Measurements from ENCODE around the gene ATXN7L1.

The ATXN7L1 gene

DNA sequence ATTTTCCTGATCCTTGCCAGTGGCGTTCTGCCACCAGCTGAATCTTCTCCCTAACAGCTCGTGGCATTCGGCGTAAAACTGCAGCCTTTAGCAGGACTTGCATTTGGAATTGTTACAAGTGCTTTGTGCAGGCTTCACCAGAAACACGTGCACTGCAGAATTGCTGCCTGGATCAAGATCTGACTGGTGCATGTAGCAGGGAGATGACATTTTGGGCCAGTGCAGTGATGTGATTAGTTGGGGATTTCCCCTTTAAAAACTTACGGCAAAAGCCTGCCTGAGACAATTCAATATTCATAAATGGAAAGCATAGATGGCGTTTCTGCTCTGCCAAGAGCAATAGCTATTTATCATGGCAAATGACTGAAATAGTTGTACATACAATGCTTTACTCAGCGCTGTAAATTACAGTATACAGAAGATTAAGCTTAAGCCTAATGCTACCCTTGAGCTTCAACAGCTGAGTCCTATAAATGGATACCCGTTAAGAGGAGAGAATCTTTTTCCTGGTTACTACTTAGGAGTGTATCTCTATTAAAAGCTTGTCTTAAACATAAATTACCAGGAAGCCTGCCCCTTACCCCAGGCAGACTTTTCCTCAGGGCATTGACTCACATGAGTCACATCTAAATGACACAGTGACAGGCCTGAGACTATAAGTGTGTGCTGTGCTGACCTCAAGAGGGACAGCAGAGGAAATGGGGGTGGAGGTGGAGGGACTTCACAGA, 106.3 kb downstream of the ATXN7L1 start:
- no peak for DNase-seq
- no peaks in the 10 kb centered on the region for H3K9me3 Mint-ChIP-seq
- H3K27ac Mint-ChIP-seq = no peak overlapping the region

DNA sequence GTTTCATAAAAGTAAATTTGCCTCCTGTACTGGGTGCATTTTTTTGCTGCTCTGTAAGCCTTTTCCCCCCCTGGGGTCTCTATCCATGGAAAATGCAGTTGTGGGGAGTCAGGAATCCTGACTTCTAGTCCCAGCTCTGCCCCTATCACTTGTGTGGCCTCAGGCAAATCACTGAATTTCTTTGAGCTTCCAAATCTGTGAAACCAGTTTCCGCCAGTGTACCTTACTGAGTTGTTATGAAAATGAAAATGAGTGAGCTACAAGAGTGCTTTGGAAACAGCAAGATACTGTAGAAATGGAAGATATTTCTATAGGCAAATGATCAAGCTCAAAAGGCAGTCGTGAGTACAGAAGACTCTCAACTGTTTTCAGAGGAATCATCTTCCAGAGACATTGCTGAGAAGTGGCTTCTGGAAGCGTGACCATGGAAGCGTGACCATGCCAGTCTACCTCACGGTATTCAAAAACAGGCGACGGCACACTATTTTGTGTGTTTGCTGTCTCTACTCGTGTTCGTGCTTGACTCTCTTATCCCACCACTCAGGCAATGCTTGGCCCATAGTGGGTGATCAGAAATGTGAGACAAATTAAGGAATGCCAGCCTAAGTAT, 107.4 kb downstream of the ATXN7L1 start:
- no peaks in the 10 kb centered on the region for H3K9me3 Mint-ChIP-seq
- CTCF ChIA-PET = interaction anchor here (0.9 to 2.4 kb wide), 5 partner anchors 8 to 273 kb away, joined by 3 to 11 read pairs (median 4); no protein-coding TSS in a partner anchor
- no peak overlapping the region for H3K27ac Mint-ChIP-seq
- no peaks in the 10 kb centered on the region for H3K36me3 Mint-ChIP-seq
- no peak overlapping the region for H3K4me3 Mint-ChIP-seq
- H3K4me1 Mint-ChIP-seq = peaks cover 3% of the 10 kb centered on the region
- no peak for DNase-seq
- H3K27me3 Mint-ChIP-seq = peaks cover 6% of the 10 kb centered on the region

More for the DNA sequence above, 106.3 kb downstream of the ATXN7L1 start:
- Mint-ChIP-seq H3K4me1 (peaks cover 3% of the 10 kb centered on the region), H3K36me3 (no peaks in the 10 kb centered on the region), H3K4me3 (no peak overlapping the region), H3K27me3 (peaks cover 6% of the 10 kb centered on the region)
- CTCF ChIA-PET = interaction anchor here (2.4 kb wide), 1 partner anchor 9 kb away, joined by 11 read pairs; no protein-coding TSS in a partner anchor

DNA sequence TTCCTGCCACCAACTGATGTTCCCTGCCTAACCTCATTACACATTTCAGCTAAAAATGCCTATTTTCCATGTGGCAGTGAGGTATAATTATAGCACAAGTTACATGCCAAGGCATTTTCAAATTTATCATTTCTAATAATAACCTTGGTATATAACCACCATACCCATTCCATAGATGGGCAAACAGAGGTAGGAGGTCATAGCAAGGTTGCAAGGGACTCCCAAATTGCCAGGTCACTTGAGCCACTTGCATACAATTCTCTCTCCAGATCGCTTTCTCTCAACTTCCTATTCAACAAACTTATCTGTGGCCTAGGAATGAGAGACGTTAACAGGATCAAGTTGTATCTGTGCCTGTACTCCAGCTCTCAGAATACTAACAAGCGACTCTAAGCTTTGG, 108.3 kb downstream of the ATXN7L1 start:
- no peak overlapping the region for H3K4me3 Mint-ChIP-seq
- peaks cover 4% of the 10 kb centered on the region for H3K4me1 Mint-ChIP-seq
- H3K36me3 Mint-ChIP-seq = no peaks in the 10 kb centered on the region
- no peak overlapping the region for H3K27ac Mint-ChIP-seq
- no peak for DNase-seq
- peaks cover 8% of the 10 kb centered on the region for H3K27me3 Mint-ChIP-seq
- CTCF ChIA-PET = interaction anchor here (1.6 to 2.4 kb wide), 3 partner anchors 7 to 272 kb away, joined by 4 to 11 read pairs (median 4); no protein-coding TSS in a partner anchor
- H3K9me3 Mint-ChIP-seq = no peaks in the 10 kb centered on the region

DNA sequence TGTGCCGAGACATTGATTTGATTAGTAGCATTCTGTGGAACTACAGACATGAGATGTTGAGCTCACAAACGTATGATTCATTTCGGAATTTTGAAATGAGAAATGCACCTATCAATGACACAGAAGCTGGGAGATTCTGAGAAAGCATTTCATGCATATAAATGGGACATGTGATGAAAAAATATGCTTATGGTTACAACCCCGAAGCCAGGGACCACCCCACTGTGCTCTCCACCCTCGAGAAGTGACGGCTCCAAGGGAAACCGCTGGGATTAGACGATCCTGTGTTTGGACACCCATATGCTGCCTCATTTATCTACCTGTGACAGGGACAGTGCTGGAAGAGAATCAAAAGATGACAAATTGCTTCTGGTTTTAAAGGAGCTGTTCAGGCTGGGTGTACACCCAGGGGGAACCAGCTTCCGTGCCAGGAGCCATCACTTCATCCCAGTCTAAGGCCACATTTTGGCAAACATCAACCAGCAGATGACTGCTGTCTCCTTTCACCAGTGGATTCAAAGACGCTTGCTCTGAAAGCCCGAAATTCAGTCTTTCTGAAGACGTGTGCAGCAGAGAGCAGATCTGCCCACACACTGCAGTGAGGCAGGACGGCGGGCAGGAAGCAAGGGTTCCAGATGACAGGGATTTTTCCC, 109.9 kb downstream of the ATXN7L1 start:
- no peak overlapping the region for H3K27ac Mint-ChIP-seq
- CTCF ChIA-PET = interaction anchor here (1.2 to 7.5 kb wide), 8 partner anchors 22 to 277 kb away, joined by 3 to 101 read pairs (median 4); no protein-coding TSS in a partner anchor
- H3K27me3 Mint-ChIP-seq = peaks cover 16% of the 10 kb centered on the region

DNA sequence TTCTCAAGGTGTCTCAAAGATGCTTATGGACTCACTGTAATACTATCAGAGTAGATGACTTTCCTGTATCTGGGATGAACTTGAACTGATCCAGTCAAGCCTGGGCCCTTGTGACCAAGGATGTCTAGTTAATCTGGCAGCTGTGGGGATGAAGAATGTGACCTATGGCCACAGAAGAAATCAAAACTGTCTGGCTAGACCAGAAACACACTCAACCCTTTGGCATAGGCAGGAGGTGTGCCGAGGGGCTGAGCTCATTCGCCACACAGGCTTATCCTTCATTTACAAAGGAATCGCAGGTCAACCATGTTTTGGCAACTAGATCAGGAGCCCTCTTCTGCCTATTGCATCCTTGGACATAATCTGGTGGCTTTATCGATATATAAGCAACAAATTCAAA, 110.6 kb downstream of the ATXN7L1 start:
- Mint-ChIP-seq H3K36me3 (no peaks in the 10 kb centered on the region), H3K27ac (no peak overlapping the region), H3K4me3 (no peak overlapping the region), H3K9me3 (no peaks in the 10 kb centered on the region), H3K4me1 (peaks cover 22% of the 10 kb centered on the region), H3K27me3 (peaks cover 19% of the 10 kb centered on the region)
- CTCF ChIA-PET = interaction anchor here (0.6 to 7.5 kb wide), 13 partner anchors 16 to 277 kb away, joined by 3 to 101 read pairs (median 3); no protein-coding TSS in a partner anchor
- DNase-seq = no peak

More for the DNA sequence above, 109.9 kb downstream of the ATXN7L1 start:
- no peaks in the 10 kb centered on the region for H3K9me3 Mint-ChIP-seq
- peaks cover 15% of the 10 kb centered on the region for H3K4me1 Mint-ChIP-seq
- no peaks in the 10 kb centered on the region for H3K36me3 Mint-ChIP-seq
- no peak overlapping the region for H3K4me3 Mint-ChIP-seq
- no peak for DNase-seq

DNA sequence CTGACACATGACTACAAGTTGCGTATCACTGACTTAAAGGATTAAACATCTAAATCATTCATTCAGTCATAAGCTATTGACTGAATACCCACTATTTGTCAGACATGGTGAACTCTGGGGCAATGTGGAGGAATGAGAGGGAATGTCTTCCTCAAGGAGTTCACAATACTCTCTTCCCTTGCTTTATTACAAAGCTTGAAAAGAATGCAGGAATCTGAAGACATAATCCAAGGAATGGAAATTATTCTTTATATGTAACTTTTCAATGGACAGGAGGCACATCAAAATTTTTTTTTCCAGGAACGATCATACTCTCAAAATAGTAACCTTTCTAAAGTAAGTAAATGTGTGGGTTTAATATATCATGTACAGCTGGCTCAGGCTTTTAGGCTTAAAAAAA, 111.9 kb downstream of the ATXN7L1 start:
- H3K4me3 Mint-ChIP-seq = no peak overlapping the region
- H3K27ac Mint-ChIP-seq = no peak overlapping the region
- no peak for DNase-seq
- no peaks in the 10 kb centered on the region for H3K9me3 Mint-ChIP-seq
- H3K27me3 Mint-ChIP-seq = peaks cover 19% of the 10 kb centered on the region
- H3K36me3 Mint-ChIP-seq = no peaks in the 10 kb centered on the region
- CTCF ChIA-PET = interaction anchor here (0.7 to 7.5 kb wide), 14 partner anchors 40 to 282 kb away, joined by 3 to 101 read pairs (median 3); no protein-coding TSS in a partner anchor
- peaks cover 35% of the 10 kb centered on the region for H3K4me1 Mint-ChIP-seq

DNA sequence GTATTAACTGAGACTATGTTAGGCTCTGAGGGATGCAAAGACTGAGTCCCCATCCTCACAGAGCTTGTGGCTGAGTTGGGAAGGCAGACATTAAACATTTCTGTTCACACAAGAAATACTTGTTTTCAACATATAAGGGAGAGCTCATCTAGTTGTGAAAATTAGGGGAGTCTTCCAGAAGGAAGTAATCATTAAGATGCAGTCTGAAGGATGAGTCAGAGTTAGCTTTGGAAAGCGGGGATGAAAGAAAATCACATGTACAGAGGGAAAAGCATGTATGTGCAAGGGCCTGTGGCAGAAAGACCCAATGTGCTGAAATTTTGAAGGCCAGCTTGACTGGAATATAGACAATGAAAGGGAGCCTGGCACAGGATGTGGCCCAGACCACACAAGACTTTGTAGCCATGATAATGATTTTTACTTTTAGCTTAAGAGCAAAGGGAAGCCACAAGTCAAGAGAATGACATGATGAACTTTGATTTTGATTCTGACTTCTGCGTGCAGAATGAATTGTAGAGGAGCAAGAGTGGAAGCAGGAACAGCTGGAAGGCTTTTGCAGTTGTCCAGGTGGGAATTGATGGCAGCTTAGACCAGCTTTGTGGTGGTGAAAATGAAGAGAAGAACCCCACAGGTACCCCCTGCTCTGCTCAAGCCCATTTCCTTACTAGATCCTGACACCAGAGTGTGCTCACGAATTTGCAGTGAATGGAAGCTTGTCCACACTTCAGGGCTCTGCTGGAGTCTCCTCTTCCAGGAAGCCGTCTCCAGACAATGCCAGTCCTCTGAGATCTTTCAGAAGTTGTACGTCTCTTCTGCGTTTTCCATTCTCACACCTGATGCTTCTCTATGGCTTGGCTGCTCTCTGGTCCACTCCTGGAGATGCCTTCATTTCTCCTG, 115.6 kb downstream of the ATXN7L1 start:
- Mint-ChIP-seq H3K4me1 (peaks cover 43% of the 10 kb centered on the region), H3K9me3 (no peaks in the 10 kb centered on the region), H3K27me3 (peaks cover 14% of the 10 kb centered on the region), H3K27ac (peak overlapping the region; percentile 20), H3K4me3 (no peak overlapping the region), H3K36me3 (no peaks in the 10 kb centered on the region)
- DNase-seq = peak; percentile 65
- CTCF ChIA-PET = interaction anchor here (0.5 to 7.5 kb wide), 57 partner anchors 9 to 554 kb away, joined by 3 to 101 read pairs (median 5); no protein-coding TSS in a partner anchor

DNA sequence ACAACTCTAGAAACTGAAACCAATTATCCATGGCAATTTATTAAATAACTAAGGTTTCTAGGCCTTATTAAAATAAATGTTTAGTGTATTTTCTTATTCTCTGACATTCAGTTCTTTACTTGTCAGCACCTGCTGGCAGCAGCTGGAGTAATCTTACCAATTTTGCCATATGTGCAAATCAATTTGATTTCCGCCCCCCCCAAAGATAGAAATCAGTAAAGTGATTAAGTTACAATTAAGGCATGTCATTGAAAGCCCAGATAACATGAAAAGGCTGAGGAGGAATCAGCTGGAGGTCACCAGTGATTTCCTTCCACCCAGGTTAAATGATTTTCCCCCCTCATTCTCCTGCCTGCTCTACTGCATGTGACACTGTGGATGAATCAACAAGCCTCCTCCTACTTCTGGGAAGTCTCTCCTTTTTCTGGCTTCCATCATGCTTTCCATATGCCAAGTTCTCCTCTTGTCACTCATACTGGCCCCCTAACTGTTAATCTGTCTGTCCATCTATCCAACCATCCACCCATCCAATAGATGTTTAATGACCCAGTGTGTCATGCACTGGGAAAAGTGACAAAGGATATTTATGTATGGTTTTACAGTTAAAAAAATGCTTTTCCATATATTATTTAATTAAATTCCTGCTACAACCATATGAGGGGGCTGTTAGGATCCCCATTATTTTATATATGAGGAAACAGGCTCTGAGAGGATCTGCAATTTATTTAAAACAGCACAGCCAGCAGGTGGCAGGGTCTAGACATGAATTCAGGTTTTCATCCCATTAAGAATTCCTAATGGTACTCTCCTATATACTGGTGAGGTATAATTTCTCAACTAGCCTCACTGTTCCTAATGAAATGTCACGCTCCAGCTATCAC, 116.5 kb downstream of the ATXN7L1 start:
- DNase-seq = peak; percentile 38
- CTCF ChIA-PET = interaction anchor here (0.6 to 7.5 kb wide), 56 partner anchors 8 to 555 kb away, joined by 3 to 101 read pairs (median 5); no protein-coding TSS in a partner anchor
- no peaks in the 10 kb centered on the region for H3K36me3 Mint-ChIP-seq
- H3K27me3 Mint-ChIP-seq = peaks cover 14% of the 10 kb centered on the region
- H3K27ac Mint-ChIP-seq = peak overlapping the region; percentile 20
- H3K4me1 Mint-ChIP-seq = peaks cover 40% of the 10 kb centered on the region
- H3K4me3 Mint-ChIP-seq = no peak overlapping the region
- H3K9me3 Mint-ChIP-seq = no peaks in the 10 kb centered on the region

DNA sequence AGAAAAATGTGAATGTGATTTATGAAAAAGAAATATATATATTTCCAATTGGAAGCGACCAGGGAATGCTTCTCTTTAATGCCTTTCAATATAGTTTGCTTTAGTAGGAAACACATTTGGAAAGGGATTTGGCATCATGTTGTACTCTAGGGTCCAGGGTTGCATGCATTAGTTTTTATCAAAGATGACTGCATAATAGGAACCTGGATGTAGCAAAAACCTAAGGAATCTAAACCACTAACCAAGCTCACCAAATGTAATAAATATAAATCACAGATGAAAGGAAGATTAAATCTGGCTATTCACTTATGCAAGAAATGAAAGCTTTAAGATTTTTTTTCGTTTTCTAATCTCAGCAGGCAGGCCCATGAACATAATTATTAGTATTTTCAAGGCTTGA, 120.0 kb downstream of the ATXN7L1 start:
- H3K27ac Mint-ChIP-seq = no peak overlapping the region
- CTCF ChIA-PET = interaction anchor here (0.8 to 1.4 kb wide), 2 partner anchors 68 to 286 kb away, joined by 3 to 4 read pairs; no protein-coding TSS in a partner anchor

DNA sequence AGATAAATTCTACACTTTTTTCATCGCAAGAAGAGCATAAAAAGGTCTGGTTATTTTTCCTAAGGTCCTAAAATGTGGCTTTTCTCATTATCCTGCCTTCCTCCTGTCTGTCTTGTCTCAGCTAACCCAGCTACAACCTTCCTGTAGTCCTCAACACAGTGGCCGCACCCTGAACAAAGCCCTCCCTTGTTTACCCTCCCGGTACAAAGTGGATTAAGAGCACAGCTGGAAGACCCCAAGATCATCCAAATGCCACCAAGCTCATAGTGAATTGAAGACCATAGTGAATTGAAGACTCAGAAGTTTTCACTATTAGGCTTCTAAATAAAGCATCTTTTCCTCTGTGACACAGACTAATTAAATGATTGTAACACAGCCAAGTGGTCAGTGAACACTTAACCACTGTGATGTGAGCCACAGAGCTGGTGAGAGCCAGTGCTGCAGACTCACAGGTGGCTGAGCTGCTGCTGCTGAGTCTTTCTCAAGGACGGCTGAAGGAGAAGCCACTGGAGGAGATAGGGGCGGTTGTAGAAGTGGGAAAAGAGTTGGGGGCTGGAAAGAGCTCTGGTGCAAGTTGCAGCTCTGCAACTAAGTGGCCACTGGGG, 123.6 kb downstream of the ATXN7L1 start:
- Mint-ChIP-seq H3K4me1 (no peaks in the 10 kb centered on the region), H3K27me3 (peaks cover 11% of the 10 kb centered on the region), H3K36me3 (no peaks in the 10 kb centered on the region), H3K27ac (no peak overlapping the region), H3K9me3 (no peaks in the 10 kb centered on the region), H3K4me3 (no peak overlapping the region)
- CTCF ChIA-PET = interaction anchor here (1.0 to 1.7 kb wide), 4 partner anchors 8 to 297 kb away, joined by 3 to 7 read pairs (median 3); no protein-coding TSS in a partner anchor
- no peak for DNase-seq

More for the DNA sequence above, 120.0 kb downstream of the ATXN7L1 start:
- Mint-ChIP-seq H3K36me3 (no peaks in the 10 kb centered on the region), H3K9me3 (no peaks in the 10 kb centered on the region), H3K27me3 (peaks cover 14% of the 10 kb centered on the region), H3K4me3 (no peak overlapping the region), H3K4me1 (peaks cover 27% of the 10 kb centered on the region)
- no peak for DNase-seq

DNA sequence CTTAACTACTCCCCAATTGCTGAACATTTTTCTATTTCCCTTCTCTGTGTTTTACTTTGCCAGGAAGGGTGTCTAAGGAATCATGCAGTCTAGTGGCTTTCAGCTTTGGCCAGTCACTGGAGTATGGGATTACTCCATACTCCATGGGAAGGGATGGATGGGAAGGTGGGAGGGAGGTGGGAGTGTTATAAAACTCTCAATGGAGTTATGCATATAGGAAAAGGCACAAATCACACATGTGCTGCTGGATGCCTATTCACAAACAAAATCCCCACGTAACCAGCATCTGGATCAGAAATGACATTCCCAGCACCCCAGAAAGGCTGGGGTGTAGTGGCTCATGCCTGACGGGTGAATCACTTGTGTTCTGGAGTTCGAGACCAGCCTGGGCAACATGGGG, 125.3 kb downstream of the ATXN7L1 start:
- peaks cover 11% of the 10 kb centered on the region for H3K27me3 Mint-ChIP-seq
- no peak overlapping the region for H3K4me3 Mint-ChIP-seq
- no peaks in the 10 kb centered on the region for H3K9me3 Mint-ChIP-seq
- no peaks in the 10 kb centered on the region for H3K36me3 Mint-ChIP-seq
- no peaks in the 10 kb centered on the region for H3K4me1 Mint-ChIP-seq
- CTCF ChIA-PET = interaction anchor here (0.8 to 1.7 kb wide), 4 partner anchors 9 to 291 kb away, joined by 3 to 7 read pairs (median 4); no protein-coding TSS in a partner anchor
- no peak for DNase-seq
- H3K27ac Mint-ChIP-seq = no peak overlapping the region

DNA sequence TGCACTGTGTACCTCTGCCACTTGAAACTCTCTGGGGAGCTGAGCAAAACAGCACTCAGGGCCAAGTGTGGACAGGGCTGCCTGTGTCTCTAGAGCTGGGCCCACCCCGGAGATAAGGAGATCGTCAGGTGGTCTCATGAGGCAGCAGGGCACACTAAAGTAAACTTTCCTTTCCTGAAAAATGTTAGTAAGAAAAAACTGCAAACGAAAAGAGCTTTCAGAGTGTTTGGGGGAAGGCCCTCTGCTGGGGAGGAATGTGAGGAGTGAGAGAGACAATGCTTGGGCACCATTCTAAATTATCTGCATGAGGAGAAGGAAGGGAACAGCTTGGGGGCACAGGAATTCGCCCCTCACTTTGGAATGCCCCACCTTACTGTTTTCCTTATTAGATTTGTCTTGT, 127.7 kb downstream of the ATXN7L1 start:
- no peaks in the 10 kb centered on the region for H3K4me1 Mint-ChIP-seq
- H3K9me3 Mint-ChIP-seq = no peaks in the 10 kb centered on the region
- H3K36me3 Mint-ChIP-seq = no peaks in the 10 kb centered on the region
- DNase-seq = no peak
- H3K27ac Mint-ChIP-seq = no peak overlapping the region
- H3K27me3 Mint-ChIP-seq = peaks cover 7% of the 10 kb centered on the region
- no peak overlapping the region for H3K4me3 Mint-ChIP-seq
- CTCF ChIA-PET = interaction anchor here (1.0 to 1.7 kb wide), 3 partner anchors 73 to 96 kb away, joined by 3 to 8 read pairs (median 3); no protein-coding TSS in a partner anchor
